Measurements from ENCODE around the gene PPM1L.

DNA sequence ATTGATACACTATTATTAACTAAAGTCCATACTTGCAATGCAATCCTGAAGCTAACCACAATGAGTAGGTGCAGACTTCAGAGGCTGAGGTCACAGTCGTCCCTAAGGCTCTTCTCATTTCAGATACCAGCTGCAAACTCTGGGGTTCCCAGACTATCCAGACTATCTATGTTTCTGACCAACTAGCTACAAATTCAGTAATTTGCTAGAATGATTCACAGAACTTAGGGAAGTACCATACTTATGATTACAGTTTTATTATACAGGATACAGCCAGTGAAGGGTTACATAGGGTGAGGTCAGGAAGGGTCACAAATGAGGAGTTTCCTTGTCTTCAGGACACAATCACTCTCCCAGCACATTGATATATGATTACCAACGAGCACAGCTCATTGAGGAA lies 36.5 kb downstream of the PPM1L start:
- TF ChIP-seq, protein P1, sequence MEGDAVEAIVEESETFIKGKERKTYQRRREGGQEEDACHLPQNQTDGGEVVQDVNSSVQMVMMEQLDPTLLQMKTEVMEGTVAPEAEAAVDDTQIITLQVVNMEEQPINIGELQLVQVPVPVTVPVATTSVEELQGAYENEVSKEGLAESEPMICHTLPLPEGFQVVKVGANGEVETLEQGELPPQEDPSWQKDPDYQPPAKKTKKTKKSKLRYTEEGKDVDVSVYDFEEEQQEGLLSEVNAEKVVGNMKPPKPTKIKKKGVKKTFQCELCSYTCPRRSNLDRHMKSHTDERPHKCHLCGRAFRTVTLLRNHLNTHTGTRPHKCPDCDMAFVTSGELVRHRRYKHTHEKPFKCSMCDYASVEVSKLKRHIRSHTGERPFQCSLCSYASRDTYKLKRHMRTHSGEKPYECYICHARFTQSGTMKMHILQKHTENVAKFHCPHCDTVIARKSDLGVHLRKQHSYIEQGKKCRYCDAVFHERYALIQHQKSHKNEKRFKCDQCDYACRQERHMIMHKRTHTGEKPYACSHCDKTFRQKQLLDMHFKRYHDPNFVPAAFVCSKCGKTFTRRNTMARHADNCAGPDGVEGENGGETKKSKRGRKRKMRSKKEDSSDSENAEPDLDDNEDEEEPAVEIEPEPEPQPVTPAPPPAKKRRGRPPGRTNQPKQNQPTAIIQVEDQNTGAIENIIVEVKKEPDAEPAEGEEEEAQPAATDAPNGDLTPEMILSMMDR (IDR thresholded peaks at IDR 0.05), result no peak
- TF ChIP-seq EP300 (IDR thresholded peaks at IDR 0.05), result no peak
- no peak for TF ChIP-seq POLR2A (IDR thresholded peaks at IDR 0.05; ENCODE audit: low read depth)
